H1 (cell line): ENCODE measurements around the gene GAPDHS. TPM values are rescaled to one million over a fixed set of nuclear protein-coding genes. Genes with fewer than 3 reads are reported as not detected.

Experiments
- CTCF ChIA-PET: fragments of 300-600 bp; sonication (Branson Sonifier 250); formaldehyde crosslinking; loops from one replicate; lab custom pipeline; 2021; ENCODE audit not compliant: partially characterized antibody; lab: Charles Lee
- POLR2A ChIA-PET: fragments of 300-600 bp; sonication (Branson Sonifier 250); formaldehyde crosslinking; loops from one replicate; lab custom pipeline; 2021; ENCODE audit warnings: inconsistent platforms; ENCODE audit not compliant: partially characterized antibody; lab: Charles Lee
- DNase-seq, 2 experiments: peaks; one replicate each; pipeline versions ENCODE4 v3.0.0 to v3.0.0-alpha.2; 2010 to 2022; ENCODE audit warnings: low spot score in 2 of 2, low read depth in 1 of 2, mixed read lengths in 1 of 2
- FAIRE-seq: peaks from 2 replicates; lab custom pipeline; 2011; peaks lifted over from hg19 to GRCh38; lab: Jason Lieb, UNC
- H2AFZ ChIP-seq: 2 replicates; pipeline ENCODE4 v1.8.1; 2012; ENCODE audit warnings: low read length, inconsistent platforms
- H2AK5ac ChIP-seq: 2 replicates; pipeline ENCODE4 v1.6.1; 2013; ENCODE audit warnings: low read depth, low read length
- H2BK120ac ChIP-seq: replicated peaks from 2 replicates; pipeline ENCODE3; 2013; ENCODE audit warnings: low read depth, low read length, inconsistent platforms
- H2BK12ac ChIP-seq: 2 replicates; pipeline ENCODE4 v1.6.1; 2013; ENCODE audit warnings: low read depth, low read length
- H2BK15ac ChIP-seq: 2 replicates; pipeline ENCODE4 v1.6.1; 2013; ENCODE audit warnings: low read length
- H2BK20ac ChIP-seq: 2 replicates; pipeline ENCODE4 v1.6.1; 2013; ENCODE audit warnings: low read length
- H2BK5ac ChIP-seq: 2 replicates; pipeline ENCODE4 v1.6.1; 2013; ENCODE audit warnings: low read depth, low read length
- H3K14ac ChIP-seq: 2 replicates; pipeline ENCODE4 v1.6.1; 2013; ENCODE audit warnings: inconsistent platforms; ENCODE audit not compliant: insufficient read length
- H3K18ac ChIP-seq: 2 replicates; pipeline ENCODE4 v1.6.1; 2013; ENCODE audit warnings: low read length; ENCODE audit errors: extremely low read depth
- H3K23ac ChIP-seq: 2 replicates; pipeline ENCODE4 v1.6.1; 2013; ENCODE audit warnings: inconsistent platforms; ENCODE audit not compliant: insufficient read length
- H3K23me2 ChIP-seq: 2 replicates; pipeline ENCODE4 v1.6.1; 2013; ENCODE audit warnings: low read depth, low read length
- H3K27ac ChIP-seq: 2 replicates; pipeline ENCODE4 v1.6.1; 2011; ENCODE audit warnings: low read depth, low read length, inconsistent platforms
- H3K27me3 ChIP-seq, 4 experiments: replicated peaks in 1 of 4; 1 replicate in 1 of 4; 2 replicates in 3 of 4; pipeline versions ENCODE4 v1.6.1 to v1.8.1; 2011 to 2013; ENCODE audit warnings: low read length in 3 of 4, mild to moderate bottlenecking in 3 of 4, inconsistent platforms in 2 of 4, mixed read lengths in 2 of 4, moderate library complexity in 1 of 4; ENCODE audit not compliant: control insufficient read depth in 3 of 4, insufficient read depth in 3 of 4; ENCODE audit errors: extremely low read depth in 1 of 4
- H3K36me3 ChIP-seq, 4 experiments: 2 replicates each; pipeline versions ENCODE4 v1.6.1 to v1.8.1; 2011 to 2013; ENCODE audit warnings: mild to moderate bottlenecking in 4 of 4, low read length in 3 of 4, moderate library complexity in 2 of 4, control low read depth in 1 of 4, inconsistent platforms in 1 of 4; ENCODE audit not compliant: insufficient read depth in 4 of 4, control insufficient read depth in 2 of 4
- H3K4ac ChIP-seq: replicated peaks from 2 replicates; pipeline ENCODE3; 2013; ENCODE audit warnings: low read length, low read depth, mixed read lengths, inconsistent platforms; ENCODE audit not compliant: insufficient read length
- H3K4me1 ChIP-seq, 4 experiments: replicated peaks in 1 of 4; 1 replicate in 1 of 4; 2 replicates in 3 of 4; pipeline versions ENCODE4 v1.6.1 to v1.8.1; 2011 to 2013; ENCODE audit warnings: low read length in 3 of 4, inconsistent platforms in 2 of 4, mixed read lengths in 1 of 4; ENCODE audit not compliant: insufficient read depth in 4 of 4, control insufficient read depth in 3 of 4
- H3K4me2 ChIP-seq, 2 experiments: 2 replicates each; pipeline versions ENCODE4 v1.6.1 to v1.8.1; 2011 to 2013; ENCODE audit warnings: low read depth in 2 of 2, low read length in 2 of 2, control low read depth in 1 of 2, inconsistent platforms in 1 of 2, mild to moderate bottlenecking in 1 of 2; ENCODE audit not compliant: insufficient read depth in 1 of 2
- H3K4me3 ChIP-seq, 4 experiments: fragments of 200-600, 300-600 bp in 1 of 4; sonication (generic), shearing (Covaris generic), sonication (Bioruptor Twin) in 1 of 4; 2 replicates each; pipeline versions ENCODE4 v1.5.1 to v1.8.1; 2011 to 2016; ENCODE audit warnings: low read length in 4 of 4, low read depth in 3 of 4, control low read depth in 2 of 4, inconsistent platforms in 2 of 4, mild to moderate bottlenecking in 2 of 4, mixed read lengths in 1 of 4, moderate library complexity in 1 of 4; ENCODE audit not compliant: insufficient read depth in 2 of 4; ENCODE audit errors: extremely low read depth in 1 of 4
- H3K56ac ChIP-seq: replicated peaks from 2 replicates; pipeline ENCODE3; 2013; ENCODE audit warnings: low read depth, mild to moderate bottlenecking, mixed read lengths, low read length, inconsistent platforms; ENCODE audit not compliant: insufficient read length
- H3K79me1 ChIP-seq: 2 replicates; pipeline ENCODE4 v1.6.1; 2013; ENCODE audit warnings: low read depth, low read length, control low read depth
- H3K79me2 ChIP-seq, 2 experiments: 2 replicates each; pipeline versions ENCODE4 v1.6.1 to v1.8.1; 2012 to 2013; ENCODE audit warnings: low read length in 2 of 2, mild to moderate bottlenecking in 2 of 2, inconsistent platforms in 1 of 2; ENCODE audit not compliant: insufficient read depth in 2 of 2, control insufficient read depth in 1 of 2
- H3K9ac ChIP-seq, 4 experiments: replicated peaks in 1 of 4; 1 replicate in 1 of 4; 2 replicates in 3 of 4; pipeline versions ENCODE4 v1.6.1 to v1.8.1; 2011 to 2013; ENCODE audit warnings: low read depth in 3 of 4, low read length in 3 of 4, control low read depth in 2 of 4, mild to moderate bottlenecking in 2 of 4, moderate library complexity in 2 of 4, inconsistent platforms in 1 of 4; ENCODE audit errors: extremely low read depth in 1 of 4
- H3K9me3 ChIP-seq, 2 experiments: 2 replicates each; pipeline versions ENCODE4 v1.6.1 to v1.8.1; 2012 to 2013; ENCODE audit warnings: mild to moderate bottlenecking in 2 of 2, moderate library complexity in 2 of 2, control low read depth in 1 of 2, inconsistent platforms in 1 of 2, low read depth in 1 of 2, low read length in 1 of 2, mixed read lengths in 1 of 2; ENCODE audit not compliant: insufficient read depth in 2 of 2
- H4K20me1 ChIP-seq, 2 experiments: replicated peaks in 1 of 2; 2 replicates each; pipeline versions ENCODE3 to v1.8.1; 2011 to 2013; ENCODE audit warnings: inconsistent platforms in 2 of 2, low read length in 2 of 2, mild to moderate bottlenecking in 1 of 2; ENCODE audit not compliant: insufficient read depth in 2 of 2, control insufficient read depth in 1 of 2
- H4K5ac ChIP-seq: 2 replicates; pipeline ENCODE4 v1.6.1; 2013; ENCODE audit warnings: low read length, low read depth, mixed read lengths, inconsistent platforms; ENCODE audit not compliant: insufficient read length
- H4K8ac ChIP-seq: 2 replicates; pipeline ENCODE4 v1.8.0; 2013; ENCODE audit warnings: mild to moderate bottlenecking, moderate library complexity, low read length, inconsistent platforms; ENCODE audit not compliant: insufficient read depth; ENCODE audit errors: extremely low read depth
- H4K91ac ChIP-seq: replicated peaks from 2 replicates; pipeline ENCODE3; 2013; ENCODE audit warnings: low read length, mixed read lengths, inconsistent platforms; ENCODE audit not compliant: insufficient read length
- ASH2L ChIP-seq: fragments of 200-600, 300-600 bp; sonication (generic); IDR thresholded peaks from one replicate; pipeline ENCODE4 v1.7.1; 2017; ENCODE audit warnings: low read length
- BRCA1 ChIP-seq: IDR thresholded peaks from 2 replicates; pipeline ENCODE4 v1.6.1; 2012; ENCODE audit warnings: low read depth, low read length, improper control_type of control experiment
- CREB1 ChIP-seq: IDR thresholded peaks from 2 replicates; pipeline ENCODE4 v1.6.1; 2012; ENCODE audit warnings: inconsistent platforms
- POLR2AphosphoS5 ChIP-seq: IDR thresholded peaks from 2 replicates; pipeline ENCODE4 v1.6.1; 2011; ENCODE audit warnings: low read depth, low read length
- RAD21 ChIP-seq, 2 experiments: IDR thresholded peaks in 1 of 2; conservative IDR thresholded peaks in 1 of 2; 2 replicates each; pipeline ENCODE4 v1.6.1; 2011; ENCODE audit warnings: low read depth in 2 of 2, low read length in 2 of 2, improper control_type of control experiment in 1 of 2, inconsistent platforms in 1 of 2, mild to moderate bottlenecking in 1 of 2, moderate library complexity in 1 of 2
- RXRA ChIP-seq: IDR thresholded peaks from 2 replicates; pipeline ENCODE4 v1.6.1; 2011; ENCODE audit warnings: low read depth, mild to moderate bottlenecking, low read length, moderate library complexity; ENCODE audit not compliant: insufficient read depth
- SAP30 ChIP-seq: fragments of 300-600 bp; sonication (generic); IDR thresholded peaks from 2 replicates; pipeline ENCODE4 v1.7.1; 2012; ENCODE audit warnings: low read length, moderate library complexity, mild to moderate bottlenecking, inconsistent platforms; ENCODE audit not compliant: insufficient read depth, insufficient replicate concordance
- ZNF274 ChIP-seq: IDR thresholded peaks from 2 replicates; pipeline ENCODE4 v1.7.0; 2012; ENCODE audit warnings: low read length, borderline replicate concordance; ENCODE audit errors: extremely low read depth
- WGBS, 2 experiments: shearing (Covaris generic) in 1 of 2; methylation state at CpG; one replicate each; pipeline versions ENCODE4 v1.1.6 to v1.1.7; 2013 to 2015; ENCODE audit warnings: low lambda C conversion rate in 2 of 2, mixed read lengths in 2 of 2, inconsistent platforms in 1 of 2, low coverage in 1 of 2, missing lambda C conversion rate in 1 of 2; ENCODE audit not compliant: insufficient replicate concordance in 2 of 2, insufficient coverage in 1 of 2, insufficient read length in 1 of 2; ENCODE audit errors: extremely low coverage in 1 of 2, missing lambda C conversion rate in 1 of 2; 5-methylcytosine and 5-hydroxymethylcytosine counted together
- polyA plus RNA-seq, 7 experiments: library from polyadenylated mRNA; depleted of rRNA in 3 of 7; stranded (reverse) in 5 of 7; unstranded in 2 of 7; fragments of >200 nt in 5 of 7; fragments of 200-250 nt in 2 of 7; gene quantifications; 1 replicate in 5 of 7; 2 replicates in 1 of 7; 4 replicates in 1 of 7; pipeline versions ENCODE4 v1.2.1 to v1.2.3, GENCODE V29; 2011 to 2013; ENCODE audit warnings: missing spikeins in 2 of 7, mixed read lengths in 2 of 7
- total RNA-seq: library from RNA; stranded (reverse); fragmentation: NEBNext Ultra II Directional; extraction: Animal tissue kit (Norgen Biotek cat#: 25700); gene quantifications from 2 replicates; pipeline ENCODE4 v1.2.1, GENCODE V29; 2021

Gene GAPDHS
- total and polyA plus RNA-seq, 2 of the 8 experiments (the other 6 are each of a cell fraction or from before 2014, with no cell fraction given): 0.26 TPM; not detected in 1

DNA sequence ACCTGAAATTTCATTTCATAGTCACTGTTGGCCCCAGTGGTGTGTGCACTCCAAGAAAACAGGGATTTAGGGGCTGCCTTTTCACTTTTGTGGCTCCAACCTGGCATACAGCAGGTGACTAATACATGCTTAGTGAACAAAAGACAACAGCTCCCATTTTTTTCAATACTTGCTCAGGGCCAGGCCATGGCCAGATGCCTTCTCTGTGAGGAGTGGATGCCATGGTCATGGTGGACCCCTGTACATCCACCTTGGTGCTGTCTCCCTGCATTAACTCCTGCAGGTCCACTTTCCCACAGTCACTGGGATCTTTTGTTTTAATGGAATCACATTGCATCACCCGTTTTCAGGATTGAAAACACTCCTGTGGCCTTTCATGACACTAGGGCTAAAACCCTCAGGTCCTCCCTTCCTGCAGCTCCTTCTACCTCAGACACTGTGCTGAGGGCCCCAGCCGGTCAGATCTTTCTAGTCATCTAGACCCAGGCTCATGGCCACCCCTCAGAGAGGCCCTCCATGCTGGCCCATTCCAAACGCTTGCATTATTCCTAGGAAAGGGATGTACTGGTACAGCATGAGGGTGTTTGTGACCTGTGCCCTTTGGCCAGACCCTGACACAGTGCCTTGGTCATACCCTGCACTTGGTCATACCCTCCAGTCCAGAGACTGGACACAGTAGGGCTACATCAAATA, 11.0 kb downstream of the GAPDHS start:
- Histone ChIP-seq H2BK120ac (no peak overlapping the region), H3K23me2 (peaks cover 10% of the 10 kb centered on the region; the same call in 1 of the 2 replicates), H3K4me2 (peak overlapping the region; percentile 84 to 90), H3K36me3 (peaks cover 0 to 18% (median 9%) of the 10 kb centered on the region in 4 experiments; a peak in 5 of 8 replicates), H3K4me1 (peaks cover 0 to 13% (median 2%) of the 10 kb centered on the region in 4 experiments; a peak in 3 of 7 replicates), H3K9ac (peak overlapping the region in 3 of 4 experiments; percentile 64 to 85 (median 80); a peak in 3 of 7 replicates), H2AK5ac (0 out of 2 replicates have a peak overlapping the region, but pooled peaks have one; percentile 68), H3K4ac (no peak overlapping the region), H3K79me2 (peaks cover 0 to 31% of the 10 kb centered on the region in 2 experiments; a peak in 2 of 4 replicates), H2BK15ac (no peak overlapping the region), H4K20me1 (peaks cover 5 to 15% of the 10 kb centered on the region in 2 experiments), H4K91ac (no peak overlapping the region), H3K9me3 (no peaks in the 10 kb centered on the region), H2BK5ac (peak overlapping the region; percentile 84; the same call in 1 of the 2 replicates), H3K79me1 (peaks cover 18% of the 10 kb centered on the region; the same call in 1 of the 2 replicates), H3K18ac (peak overlapping the region; percentile 55; the same call in 1 of the 2 replicates), H2BK12ac (no peak overlapping the region), H2BK20ac (no peak overlapping the region), H2AFZ (no peak overlapping the region), H3K27me3 (no peaks in the 10 kb centered on the region), H4K8ac (no peak overlapping the region), H3K23ac (no peak overlapping the region), H3K27ac (0 out of 2 replicates have a peak overlapping the region, but pooled peaks have one; percentile 78), H3K14ac (no peak overlapping the region), H4K5ac (no peak overlapping the region), H3K56ac (peak overlapping the region; percentile 36), H3K4me3 (peak overlapping the region; percentile 88 to 97 (median 94))
- ChIA-PET POLR2A (interaction anchor here (0.7 to 4.6 kb wide), 8 partner anchors 9 to 159 kb away, joined by 3 to 23 read pairs (median 3); no protein-coding TSS in a partner anchor), CTCF (interaction anchor here (0.7 to 1.3 kb wide), 3 partner anchors 28 to 49 kb away, joined by 3 to 5 read pairs (median 3); no protein-coding TSS in a partner anchor)
- no peak for FAIRE-seq
- DNase-seq: no peak
- WGBS, 2 experiments: 83% methylated on average over 3 of the region's 3 CpGs; no CpG with 5 or more reads in 1 of the 2 experiments
- no peak for TF ChIP-seq ZNF274
- no peak for TF ChIP-seq SAP30
- TF ChIP-seq POLR2AphosphoS5: no peak
- TF ChIP-seq RAD21 (IDR thresholded peaks at IDR 0.05 in 1 of 2, conservative IDR thresholded peaks at IDR 0.05 in 1 of 2; ENCODE audit: low read depth in 2 of 2, low read length in 2 of 2): no peak
- TF ChIP-seq RXRA: no peak
- TF ChIP-seq ASH2L: no peak
- no peak for TF ChIP-seq BRCA1
- no peak for TF ChIP-seq CREB1
